ENCODE data around the gene ZNF729.
"Not testable (repeated sequence)": the region's sequence is repeated elsewhere in the genome, so short reads cannot be mapped to it uniquely, and the experiment has no call there.

ZNF729 gene

GRCh38 chr19:22286151-22286810 lies at the start of gene ZNF729:
Gene ZNF729, plus strand, starts transcription at chr19:22286441. Its CDS starts 85 bp downstream, at chr19:22286526.
- Mint-ChIP-seq H3K9me3 (peaks cover 59% of the 10 kb centered on the region), H3K4me3 (no peak within 1 kb of the TSS), H3K27me3 (ENCODE audit: low read depth) (no peaks in the 10 kb centered on the region), H3K36me3 (ENCODE audit: low read depth) (peaks cover 1% of the 10 kb centered on the region), H3K4me1 (ENCODE audit: low read depth) (no peaks in the 10 kb centered on the region), H3K27ac (no peak within 1 kb of the TSS)
- DNase-seq (ENCODE audit: low spot score) = no peak

GRCh38 chr19:22256856-22257255 lies 29.4 kb upstream of the ZNF729 start:
- H3K4me1 Mint-ChIP-seq (ENCODE audit: low read depth) = no peaks in the 10 kb centered on the region
- no peaks in the 10 kb centered on the region for H3K27me3 Mint-ChIP-seq (ENCODE audit: low read depth)
- H3K36me3 Mint-ChIP-seq (ENCODE audit: low read depth) = no peaks in the 10 kb centered on the region
- no peak for DNase-seq (ENCODE audit: low spot score)
- H3K27ac Mint-ChIP-seq = no peak overlapping the region
- peaks cover 66% of the 10 kb centered on the region for H3K9me3 Mint-ChIP-seq
- no peak overlapping the region for H3K4me3 Mint-ChIP-seq

DNA sequence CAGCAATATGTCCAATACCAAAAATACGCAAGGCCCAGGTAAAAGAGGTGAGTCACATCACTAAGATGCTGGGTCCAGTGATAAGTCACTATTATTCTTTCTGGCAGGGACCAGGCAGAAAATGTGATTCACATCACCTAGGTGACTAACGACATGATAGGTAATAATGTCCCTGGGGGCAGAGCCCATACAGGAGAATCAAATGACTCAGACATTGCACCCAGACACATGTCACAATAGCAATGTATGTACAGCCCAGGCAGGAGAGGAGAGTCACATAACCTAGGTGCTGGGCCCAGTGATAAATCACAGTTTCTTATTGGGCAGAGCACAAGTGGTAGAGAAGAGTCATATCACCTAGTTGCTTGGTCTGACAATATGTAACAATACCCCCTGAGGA lies 28.9 kb upstream of the ZNF729 start:
- no peak for DNase-seq (ENCODE audit: low spot score)
- no peak overlapping the region for H3K4me3 Mint-ChIP-seq
- H3K9me3 Mint-ChIP-seq = peaks cover 63% of the 10 kb centered on the region
- H3K27me3 Mint-ChIP-seq (ENCODE audit: low read depth) = no peaks in the 10 kb centered on the region
- H3K4me1 Mint-ChIP-seq (ENCODE audit: low read depth) = no peaks in the 10 kb centered on the region
- no peaks in the 10 kb centered on the region for H3K36me3 Mint-ChIP-seq (ENCODE audit: low read depth)
- no peak overlapping the region for H3K27ac Mint-ChIP-seq

GRCh38 chr19:22257916-22258315 lies 28.3 kb upstream of the ZNF729 start:
- no peak for DNase-seq (ENCODE audit: low spot score)
- Mint-ChIP-seq H3K36me3 (ENCODE audit: low read depth) (no peaks in the 10 kb centered on the region), H3K27ac (no peak overlapping the region)

GRCh38 chr19:22260499-22260898 lies 25.7 kb upstream of the ZNF729 start:
- H3K9me3 Mint-ChIP-seq = peaks cover 59% of the 10 kb centered on the region
- H3K4me3 Mint-ChIP-seq = no peak overlapping the region
- no peak overlapping the region for H3K27ac Mint-ChIP-seq
- H3K27me3 Mint-ChIP-seq (ENCODE audit: low read depth) = no peaks in the 10 kb centered on the region
- H3K36me3 Mint-ChIP-seq (ENCODE audit: low read depth) = no peaks in the 10 kb centered on the region
- H3K4me1 Mint-ChIP-seq (ENCODE audit: low read depth) = no peaks in the 10 kb centered on the region
- DNase-seq (ENCODE audit: low spot score) = no peak

More at GRCh38 chr19:22257916-22258315, 28.3 kb upstream of the ZNF729 start:
- Mint-ChIP-seq H3K27me3 (ENCODE audit: low read depth) (no peaks in the 10 kb centered on the region), H3K9me3 (peaks cover 64% of the 10 kb centered on the region), H3K4me1 (ENCODE audit: low read depth) (no peaks in the 10 kb centered on the region), H3K4me3 (no peak overlapping the region)

GRCh38 chr19:22261596-22261995 lies 24.6 kb upstream of the ZNF729 start:
- Mint-ChIP-seq H3K9me3 (peaks cover 56% of the 10 kb centered on the region), H3K27me3 (ENCODE audit: low read depth) (no peaks in the 10 kb centered on the region), H3K27ac (no peak overlapping the region), H3K36me3 (ENCODE audit: low read depth) (no peaks in the 10 kb centered on the region), H3K4me1 (ENCODE audit: low read depth) (no peaks in the 10 kb centered on the region), H3K4me3 (no peak overlapping the region)
- no peak for DNase-seq (ENCODE audit: low spot score)

- H3K4me1 Mint-ChIP-seq (ENCODE audit: low read depth) = no peaks in the 10 kb centered on the region
- no peak overlapping the region for H3K4me3 Mint-ChIP-seq
- H3K27ac Mint-ChIP-seq = no peak overlapping the region
- DNase-seq (ENCODE audit: low spot score) = no peak
- H3K27me3 Mint-ChIP-seq (ENCODE audit: low read depth) = no peaks in the 10 kb centered on the region
- H3K36me3 Mint-ChIP-seq (ENCODE audit: low read depth) = no peaks in the 10 kb centered on the region
- H3K9me3 Mint-ChIP-seq = peaks cover 56% of the 10 kb centered on the region
Measured at GRCh38 chr19:22263121-22263520, 23.1 kb upstream of the ZNF729 start.

GRCh38 chr19:22321554-22321953 lies 35.3 kb downstream of the ZNF729 start:
- DNase-seq (ENCODE audit: low spot score); H3K27me3 Mint-ChIP-seq (ENCODE audit: low read depth); H3K27ac Mint-ChIP-seq; H3K4me1 Mint-ChIP-seq (ENCODE audit: low read depth); H3K4me3 Mint-ChIP-seq; H3K36me3 Mint-ChIP-seq (ENCODE audit: low read depth): not testable (repeated sequence)
- H3K9me3 Mint-ChIP-seq = peaks cover 60% of the 10 kb centered on the region

- peaks cover 78% of the 10 kb centered on the region for H3K9me3 Mint-ChIP-seq
- no peaks in the 10 kb centered on the region for H3K27me3 Mint-ChIP-seq (ENCODE audit: low read depth)
- H3K4me3 Mint-ChIP-seq = no peak overlapping the region
- H3K4me1 Mint-ChIP-seq (ENCODE audit: low read depth) = no peaks in the 10 kb centered on the region
- no peak overlapping the region for H3K27ac Mint-ChIP-seq
- DNase-seq (ENCODE audit: low spot score) = no peak
- no peaks in the 10 kb centered on the region for H3K36me3 Mint-ChIP-seq (ENCODE audit: low read depth)
Measured at GRCh38 chr19:22326219-22326618, 40.0 kb downstream of the ZNF729 start.

- H3K4me3 Mint-ChIP-seq = no peak overlapping the region
- H3K36me3 Mint-ChIP-seq (ENCODE audit: low read depth) = no peaks in the 10 kb centered on the region
- no peaks in the 10 kb centered on the region for H3K27me3 Mint-ChIP-seq (ENCODE audit: low read depth)
- peaks cover 82% of the 10 kb centered on the region for H3K9me3 Mint-ChIP-seq
- no peaks in the 10 kb centered on the region for H3K4me1 Mint-ChIP-seq (ENCODE audit: low read depth)
- DNase-seq (ENCODE audit: low spot score) = no peak
- no peak overlapping the region for H3K27ac Mint-ChIP-seq
Measured at GRCh38 chr19:22327321-22327720, 41.1 kb downstream of the ZNF729 start.

- no peaks in the 10 kb centered on the region for H3K36me3 Mint-ChIP-seq (ENCODE audit: low read depth)
- no peak for DNase-seq (ENCODE audit: low spot score)
- H3K9me3 Mint-ChIP-seq = peaks cover 81% of the 10 kb centered on the region
- H3K27me3 Mint-ChIP-seq (ENCODE audit: low read depth) = no peaks in the 10 kb centered on the region
- no peak overlapping the region for H3K27ac Mint-ChIP-seq
- no peaks in the 10 kb centered on the region for H3K4me1 Mint-ChIP-seq (ENCODE audit: low read depth)
- no peak overlapping the region for H3K4me3 Mint-ChIP-seq
Measured at GRCh38 chr19:22331521-22331920, 45.3 kb downstream of the ZNF729 start.

GRCh38 chr19:22332924-22333323 lies 46.7 kb downstream of the ZNF729 start:
- no peaks in the 10 kb centered on the region for H3K36me3 Mint-ChIP-seq (ENCODE audit: low read depth)
- no peaks in the 10 kb centered on the region for H3K4me1 Mint-ChIP-seq (ENCODE audit: low read depth)
- peaks cover 78% of the 10 kb centered on the region for H3K9me3 Mint-ChIP-seq
- H3K27ac Mint-ChIP-seq = no peak overlapping the region
- H3K4me3 Mint-ChIP-seq = no peak overlapping the region
- no peak for DNase-seq (ENCODE audit: low spot score)
- no peaks in the 10 kb centered on the region for H3K27me3 Mint-ChIP-seq (ENCODE audit: low read depth)

DNA sequence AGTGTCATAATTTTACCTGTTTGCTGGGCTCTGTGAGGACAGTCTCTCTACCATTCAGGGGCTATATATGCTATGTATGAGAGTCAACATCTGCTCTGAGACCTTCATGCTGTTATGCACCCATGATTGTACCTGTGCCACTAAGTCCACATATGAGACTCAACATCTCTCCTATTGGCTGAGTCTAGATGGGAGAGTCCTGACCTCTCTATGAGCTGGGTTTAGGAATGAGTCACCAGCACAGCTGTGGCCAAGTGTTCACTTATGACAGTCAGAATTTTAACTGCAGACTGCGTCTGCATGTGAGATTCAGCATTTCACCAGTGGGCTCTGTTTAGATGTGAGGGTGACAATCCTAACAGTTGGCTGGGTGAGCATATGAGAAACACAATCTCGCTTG lies 49.5 kb downstream of the ZNF729 start:
- Mint-ChIP-seq H3K36me3 (ENCODE audit: low read depth) (no peaks in the 10 kb centered on the region), H3K4me1 (ENCODE audit: low read depth) (no peaks in the 10 kb centered on the region), H3K9me3 (peaks cover 72% of the 10 kb centered on the region), H3K4me3 (no peak overlapping the region), H3K27me3 (ENCODE audit: low read depth) (no peaks in the 10 kb centered on the region), H3K27ac (no peak overlapping the region)
- no peak for DNase-seq (ENCODE audit: low spot score)

GRCh38 chr19:22354665-22355064 lies 68.4 kb downstream of the ZNF729 start:
- H3K27ac Mint-ChIP-seq = no peak overlapping the region
- no peak for DNase-seq (ENCODE audit: low spot score)
- no peaks in the 10 kb centered on the region for H3K27me3 Mint-ChIP-seq (ENCODE audit: low read depth)
- no peaks in the 10 kb centered on the region for H3K36me3 Mint-ChIP-seq (ENCODE audit: low read depth)
- peaks cover 64% of the 10 kb centered on the region for H3K9me3 Mint-ChIP-seq
- no peak overlapping the region for H3K4me3 Mint-ChIP-seq
- H3K4me1 Mint-ChIP-seq (ENCODE audit: low read depth) = no peaks in the 10 kb centered on the region

All from T-helper 2 cell treated with Interferon-gamma antibody and Interleukin-4, amounts not matched to agents 5 μg/mL and 100 μg/mL, for 36 hours (primary cell).